ENCODE measurements around the gene BAZ1A.

The BAZ1A gene

DNA sequence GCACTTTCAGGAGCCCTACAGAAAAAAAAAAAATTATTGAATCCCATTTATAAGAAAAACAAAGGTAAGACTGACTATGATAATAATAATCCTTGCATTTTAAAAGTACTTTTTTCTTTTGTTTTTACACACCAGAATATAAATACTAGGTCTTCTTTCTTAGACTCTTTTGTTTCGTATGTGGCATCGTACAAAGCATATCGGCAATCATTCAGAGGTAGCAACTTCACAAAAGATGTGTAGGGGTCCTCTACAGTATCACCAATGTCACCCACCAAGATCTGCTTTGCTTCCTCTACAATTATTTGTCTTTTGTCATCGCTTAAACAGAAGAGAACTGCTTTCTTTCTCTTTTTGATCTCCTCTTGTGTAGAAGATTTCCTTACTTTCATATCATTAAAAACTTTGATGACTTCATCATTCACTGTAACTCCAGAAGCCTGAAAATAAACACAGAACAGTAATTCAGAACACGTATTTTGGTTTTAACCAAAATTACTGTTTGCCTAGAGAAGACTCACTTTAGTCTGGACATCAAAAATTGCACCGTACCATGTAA lies 162.0 kb downstream of the BAZ1A start:
- peaks cover 19% of the 10 kb centered on the region for H3K79me2 ChIP-seq (ENCODE audit: insufficient read depth, low read length)
- H3K4me3 ChIP-seq (ENCODE audit: low read depth, low read length, poor library complexity, severe bottlenecking): peak overlapping the region; percentile 99
- H3K4me2 ChIP-seq (ENCODE audit: low read length): peak overlapping the region; percentile 90
- H3K9me2 ChIP-seq (ENCODE audit: low read depth, low read length): no peaks in the 10 kb centered on the region
- H3F3A ChIP-seq (ENCODE audit: insufficient read depth, low read length): 0 out of 2 replicates have a peak, but pooled peaks cover 4% of the 10 kb centered on the region
- TF ChIP-seq, protein P1, sequence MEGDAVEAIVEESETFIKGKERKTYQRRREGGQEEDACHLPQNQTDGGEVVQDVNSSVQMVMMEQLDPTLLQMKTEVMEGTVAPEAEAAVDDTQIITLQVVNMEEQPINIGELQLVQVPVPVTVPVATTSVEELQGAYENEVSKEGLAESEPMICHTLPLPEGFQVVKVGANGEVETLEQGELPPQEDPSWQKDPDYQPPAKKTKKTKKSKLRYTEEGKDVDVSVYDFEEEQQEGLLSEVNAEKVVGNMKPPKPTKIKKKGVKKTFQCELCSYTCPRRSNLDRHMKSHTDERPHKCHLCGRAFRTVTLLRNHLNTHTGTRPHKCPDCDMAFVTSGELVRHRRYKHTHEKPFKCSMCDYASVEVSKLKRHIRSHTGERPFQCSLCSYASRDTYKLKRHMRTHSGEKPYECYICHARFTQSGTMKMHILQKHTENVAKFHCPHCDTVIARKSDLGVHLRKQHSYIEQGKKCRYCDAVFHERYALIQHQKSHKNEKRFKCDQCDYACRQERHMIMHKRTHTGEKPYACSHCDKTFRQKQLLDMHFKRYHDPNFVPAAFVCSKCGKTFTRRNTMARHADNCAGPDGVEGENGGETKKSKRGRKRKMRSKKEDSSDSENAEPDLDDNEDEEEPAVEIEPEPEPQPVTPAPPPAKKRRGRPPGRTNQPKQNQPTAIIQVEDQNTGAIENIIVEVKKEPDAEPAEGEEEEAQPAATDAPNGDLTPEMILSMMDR (IDR thresholded peaks at IDR 0.05; ENCODE audit: low read length): no peak
- no peak for TF ChIP-seq EZH2 (IDR thresholded peaks at IDR 0.05; ENCODE audit: borderline replicate concordance, low read length)
- no peaks in the 10 kb centered on the region for H4K20me1 ChIP-seq (ENCODE audit: insufficient read depth, low read length)
- H3K9ac ChIP-seq (ENCODE audit: low read length): peak overlapping the region; percentile 93
- 0 out of 2 replicates have a peak overlapping the region, but pooled peaks have one; percentile 1 for H2AFZ ChIP-seq (ENCODE audit: low read length)
- peak overlapping the region; percentile 58 for H3K27ac ChIP-seq (ENCODE audit: low read depth, low read length, poor library complexity, severe bottlenecking)
- peaks cover 49% of the 10 kb centered on the region for H3K4me1 ChIP-seq (ENCODE audit: insufficient read depth, low read length, severe bottlenecking)
- no peaks in the 10 kb centered on the region for H3K27me3 ChIP-seq (ENCODE audit: insufficient read depth, low read length)
- H3K9me3 ChIP-seq (ENCODE audit: low read length): no peaks in the 10 kb centered on the region
- H3K36me3 ChIP-seq (ENCODE audit: insufficient read depth, low read length): peaks cover 24% of the 10 kb centered on the region; the same call in 1 of the 2 replicates

DNA sequence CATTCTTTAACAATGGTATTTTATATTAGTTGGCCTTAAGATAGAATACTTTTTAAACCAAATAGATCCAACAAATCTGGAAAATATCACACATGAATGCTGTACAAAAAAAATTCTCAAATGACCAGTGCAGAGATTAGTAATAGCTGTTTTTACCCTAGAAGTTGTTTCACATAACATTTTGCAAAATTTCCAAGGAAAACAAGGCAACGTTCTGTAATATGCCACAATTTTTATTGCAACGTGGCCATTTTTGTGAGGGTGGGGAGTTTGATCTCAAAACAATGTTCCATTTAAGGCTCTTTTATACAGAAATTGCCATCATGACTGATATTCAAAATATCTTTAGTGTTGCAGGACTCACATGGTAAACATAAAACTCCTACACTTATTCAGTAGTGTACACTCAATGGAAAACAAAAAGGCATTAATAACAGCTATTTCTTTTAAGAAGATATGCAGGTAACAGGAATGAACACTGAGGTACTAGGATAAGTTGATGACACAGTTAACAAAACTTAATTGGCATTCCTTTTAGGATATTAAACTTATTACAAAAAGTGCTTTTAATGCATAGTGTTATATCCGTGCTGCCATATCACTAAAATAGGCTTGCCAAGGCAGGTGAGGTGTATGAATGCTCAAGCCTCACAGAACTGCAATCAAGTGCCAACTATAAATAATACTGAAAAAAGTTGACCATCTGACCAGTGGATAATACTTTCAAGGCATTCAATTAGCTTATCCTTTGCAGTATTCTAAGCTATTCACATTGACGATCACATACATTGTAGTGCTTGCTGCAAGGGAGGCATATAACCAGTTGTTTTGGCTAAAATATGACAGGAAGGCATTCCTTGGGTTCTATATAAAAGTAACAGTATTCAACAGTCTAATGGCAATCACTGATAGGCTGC lies 163.1 kb downstream of the BAZ1A start:
- Histone ChIP-seq H3K4me3 (ENCODE audit: low read depth, low read length, poor library complexity, severe bottlenecking) (peak overlapping the region; percentile 99), H2AFZ (ENCODE audit: low read length) (no peak overlapping the region), H3K79me2 (ENCODE audit: insufficient read depth, low read length) (peaks cover 19% of the 10 kb centered on the region), H3K27ac (ENCODE audit: low read depth, low read length, poor library complexity, severe bottlenecking) (peak overlapping the region; percentile 55), H3F3A (ENCODE audit: insufficient read depth, low read length) (0 out of 2 replicates have a peak, but pooled peaks cover 4% of the 10 kb centered on the region), H3K27me3 (ENCODE audit: insufficient read depth, low read length) (no peaks in the 10 kb centered on the region), H3K9me3 (ENCODE audit: low read length) (no peaks in the 10 kb centered on the region), H3K4me2 (ENCODE audit: low read length) (peak overlapping the region; percentile 90), H3K36me3 (ENCODE audit: insufficient read depth, low read length) (peaks cover 24% of the 10 kb centered on the region; the same call in 1 of the 2 replicates), H3K4me1 (ENCODE audit: insufficient read depth, low read length, severe bottlenecking) (peaks cover 49% of the 10 kb centered on the region), H4K20me1 (ENCODE audit: insufficient read depth, low read length) (no peaks in the 10 kb centered on the region), H3K9ac (ENCODE audit: low read length) (peak overlapping the region; percentile 30; the same call in 1 of the 2 replicates), H3K9me2 (ENCODE audit: low read depth, low read length) (no peaks in the 10 kb centered on the region)
- TF ChIP-seq, protein P1 (IDR thresholded peaks at IDR 0.05; ENCODE audit: low read length): no peak
- no peak for TF ChIP-seq EZH2 (IDR thresholded peaks at IDR 0.05; ENCODE audit: borderline replicate concordance, low read length)

DNA sequence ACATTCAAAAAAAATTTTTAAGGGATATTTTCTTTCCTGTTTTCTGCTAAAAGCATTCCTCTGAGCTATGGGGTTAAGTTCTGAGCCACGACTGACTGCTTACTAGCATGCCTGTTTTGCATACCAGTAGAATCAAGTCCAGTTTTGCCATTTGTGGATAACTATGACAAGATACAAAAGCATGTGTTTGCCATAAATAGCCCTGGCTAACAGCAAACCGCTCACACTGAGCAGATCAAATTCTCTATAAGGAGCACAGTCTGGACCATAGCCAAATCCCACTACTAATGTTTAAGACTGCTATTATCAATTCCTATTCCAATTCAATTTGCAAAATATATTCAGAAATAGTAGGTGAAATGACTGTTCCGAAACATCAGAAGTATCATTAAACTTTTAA lies 164.0 kb downstream of the BAZ1A start:
- Histone ChIP-seq H3K79me2 (ENCODE audit: insufficient read depth, low read length) (peaks cover 19% of the 10 kb centered on the region), H3K9me3 (ENCODE audit: low read length) (no peaks in the 10 kb centered on the region), H4K20me1 (ENCODE audit: insufficient read depth, low read length) (no peaks in the 10 kb centered on the region), H3K4me3 (ENCODE audit: low read depth, low read length, poor library complexity, severe bottlenecking) (peak overlapping the region; percentile 99), H3K9ac (ENCODE audit: low read length) (peak overlapping the region; percentile 30; the same call in 1 of the 2 replicates), H3K4me2 (ENCODE audit: low read length) (peak overlapping the region; percentile 90), H3K9me2 (ENCODE audit: low read depth, low read length) (no peaks in the 10 kb centered on the region), H3K27ac (ENCODE audit: low read depth, low read length, poor library complexity, severe bottlenecking) (peak overlapping the region; percentile 55), H3K36me3 (ENCODE audit: insufficient read depth, low read length) (peaks cover 24% of the 10 kb centered on the region; the same call in 1 of the 2 replicates), H3K4me1 (ENCODE audit: insufficient read depth, low read length, severe bottlenecking) (peaks cover 49% of the 10 kb centered on the region), H3F3A (ENCODE audit: insufficient read depth, low read length) (0 out of 2 replicates have a peak, but pooled peaks cover 4% of the 10 kb centered on the region), H2AFZ (ENCODE audit: low read length) (no peak overlapping the region), H3K27me3 (ENCODE audit: insufficient read depth, low read length) (no peaks in the 10 kb centered on the region)
- no peak for TF ChIP-seq EZH2 (IDR thresholded peaks at IDR 0.05; ENCODE audit: borderline replicate concordance, low read length)
- TF ChIP-seq, protein P1 (IDR thresholded peaks at IDR 0.05; ENCODE audit: low read length): no peak
